Thyroid gland (tissue), 4 donors: ENCODE results near the gene ENOX1.

Experiments used
- CTCF ChIP-seq, 6 experiments: fragments of 200-600 bp in 3 of 6; fragments of 450-650 bp in 3 of 6; sonication (generic) in 3 of 6; IDR thresholded peaks; one replicate each; pipeline ENCODE4 v1.5.1; 2016 to 2019; ENCODE audit warnings: antibody characterized with exemption in 6 of 6, mild to moderate bottlenecking in 2 of 6, inconsistent platforms in 1 of 6, moderate library complexity in 1 of 6
- POLR2A ChIP-seq, 2 donors: fragments of 450-650 bp; IDR thresholded peaks; one replicate each; pipeline ENCODE4 v1.6.1; 2017; ENCODE audit warnings: antibody characterized with exemption in 2 of 2, mild to moderate bottlenecking in 2 of 2, moderate library complexity in 1 of 2

- no peak for TF ChIP-seq CTCF (IDR thresholded peaks at IDR 0.05)
- no peak for TF ChIP-seq POLR2A (IDR thresholded peaks at IDR 0.05)
Measured at GRCh38 chr13:43329702-43330101, 457.1 kb downstream of the ENOX1 start.
